ENCODE results near the gene GLIS1. TPM values are rescaled to one million over a fixed set of nuclear protein-coding genes. Genes with fewer than 3 reads are reported as not detected.

Gene GLIS1
- total RNA-seq, 4 donors from 2014 or later: 0.16 to 0.27 TPM; not detected in 2

DNA sequence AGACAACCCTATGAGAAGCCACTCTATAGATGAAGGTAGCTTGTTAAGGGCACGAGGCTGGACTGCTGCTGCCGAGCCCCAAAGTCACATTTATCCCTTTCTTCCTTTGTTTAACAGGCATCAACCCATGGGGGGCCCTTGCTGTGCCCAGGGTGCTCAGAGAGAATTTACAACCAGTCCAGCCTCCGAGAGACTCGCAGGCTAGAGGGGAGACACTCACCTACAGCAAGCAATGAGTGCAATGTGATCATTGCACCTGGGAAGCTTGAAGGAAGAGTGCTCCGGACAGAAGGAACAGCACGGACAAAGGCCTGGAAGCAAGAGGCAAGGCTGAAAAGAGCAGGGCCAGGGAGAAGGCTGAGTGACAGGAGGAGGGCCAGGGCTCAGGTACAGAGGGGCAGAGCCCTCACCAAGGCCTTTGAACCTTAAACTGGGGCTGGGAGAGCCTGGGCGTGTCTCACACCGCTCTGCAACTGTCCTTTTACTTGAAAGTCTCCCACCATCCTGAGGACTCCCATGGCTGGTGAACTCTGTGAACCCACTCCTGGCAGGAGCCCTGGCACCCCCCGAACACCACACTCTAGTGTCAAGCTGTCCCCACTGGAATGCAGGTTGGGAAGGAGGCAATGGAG is 252.5 kb downstream of the GLIS1 start:
- H3K9me3 ChIP-seq: no peaks in the 10 kb centered on the region
- no peak for ATAC-seq
- 76% methylated on average over 5 of the region's 9 CpGs; no CpG with 5 or more reads in 1 of the 2 donors for WGBS, 2 donors (ENCODE audit: low coverage in 1 of 2)
- H3K27me3 ChIP-seq: peaks cover 67% of the 10 kb centered on the region
- no peak overlapping the region for H3K4me3 ChIP-seq
- no peak overlapping the region for H3K27ac ChIP-seq
- H3K4me1 ChIP-seq: peaks cover 0 to 7% (median 0%) of the 10 kb centered on the region in 3 donors
- TF ChIP-seq POLR2A (IDR thresholded peaks at IDR 0.05): no peak
- no peak for TF ChIP-seq POLR2AphosphoS5 (IDR thresholded peaks at IDR 0.05)
- TF ChIP-seq EP300 (IDR thresholded peaks at IDR 0.05): no peak
- no peak for TF ChIP-seq CTCF (IDR thresholded peaks at IDR 0.05)
- H3K36me3 ChIP-seq: no peaks in the 10 kb centered on the region

DNA sequence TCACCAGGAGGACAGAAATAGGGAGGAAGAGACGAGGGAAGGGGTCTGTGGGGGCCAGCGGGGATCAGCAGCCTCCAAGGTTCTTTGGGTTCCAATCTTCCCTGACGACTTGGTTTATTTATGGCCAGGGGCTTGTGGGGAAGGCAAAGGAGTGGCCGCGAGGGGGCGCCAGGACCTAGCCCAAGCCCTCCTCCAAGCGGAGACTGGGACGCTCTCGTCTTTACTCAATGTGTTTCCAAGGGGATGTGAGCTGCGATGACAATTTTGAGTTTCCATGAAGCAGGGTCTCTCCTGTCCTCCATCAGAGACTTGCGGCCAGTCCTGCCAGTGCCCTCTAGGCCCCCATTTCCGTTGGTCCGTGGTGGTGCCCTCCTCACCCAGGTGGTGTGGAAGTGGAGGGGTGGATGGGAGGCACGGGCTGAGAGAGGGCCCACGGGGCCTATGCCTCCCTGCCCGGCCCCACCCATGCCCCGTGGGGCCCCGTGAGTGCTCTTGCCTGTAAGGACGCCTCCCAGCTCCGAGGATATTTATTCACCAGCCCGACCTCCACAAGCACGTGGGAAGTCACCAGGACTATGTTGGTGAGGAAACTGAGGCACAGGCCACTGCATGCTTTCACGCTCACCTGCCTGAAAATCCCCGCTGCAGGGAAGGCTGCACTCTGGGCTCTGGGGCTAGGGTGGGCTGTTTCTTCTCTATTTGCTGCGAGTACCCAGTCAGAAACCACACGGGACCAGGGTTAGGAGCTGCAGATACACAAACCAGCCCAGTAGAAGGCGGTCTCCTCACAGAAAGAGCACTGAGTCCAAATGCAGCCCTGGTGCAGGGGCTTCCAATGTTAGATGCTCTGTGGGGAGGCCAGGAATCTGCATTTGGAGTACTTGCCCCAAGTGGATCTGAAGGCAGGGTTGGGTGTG is 253.2 kb downstream of the GLIS1 start:
- TF ChIP-seq POLR2AphosphoS5 (IDR thresholded peaks at IDR 0.05) (no peak), CTCF (IDR thresholded peaks at IDR 0.05) (peak in 3 of 4 experiments; percentile 78 to 90 (median 79))
- ATAC-seq: peak; percentile 74
- no peak overlapping the region for H3K4me3 ChIP-seq
- WGBS, 2 donors (ENCODE audit: low coverage in 1 of 2): 2 to 3% methylated on average over 9 to 11 of the region's 27 CpGs
- H3K27ac ChIP-seq: no peak overlapping the region
- H3K4me1 ChIP-seq: peaks cover 0 to 7% (median 0%) of the 10 kb centered on the region in 3 donors
- no peaks in the 10 kb centered on the region for H3K9me3 ChIP-seq
- no peaks in the 10 kb centered on the region for H3K36me3 ChIP-seq
- peaks cover 60% of the 10 kb centered on the region for H3K27me3 ChIP-seq

DNA sequence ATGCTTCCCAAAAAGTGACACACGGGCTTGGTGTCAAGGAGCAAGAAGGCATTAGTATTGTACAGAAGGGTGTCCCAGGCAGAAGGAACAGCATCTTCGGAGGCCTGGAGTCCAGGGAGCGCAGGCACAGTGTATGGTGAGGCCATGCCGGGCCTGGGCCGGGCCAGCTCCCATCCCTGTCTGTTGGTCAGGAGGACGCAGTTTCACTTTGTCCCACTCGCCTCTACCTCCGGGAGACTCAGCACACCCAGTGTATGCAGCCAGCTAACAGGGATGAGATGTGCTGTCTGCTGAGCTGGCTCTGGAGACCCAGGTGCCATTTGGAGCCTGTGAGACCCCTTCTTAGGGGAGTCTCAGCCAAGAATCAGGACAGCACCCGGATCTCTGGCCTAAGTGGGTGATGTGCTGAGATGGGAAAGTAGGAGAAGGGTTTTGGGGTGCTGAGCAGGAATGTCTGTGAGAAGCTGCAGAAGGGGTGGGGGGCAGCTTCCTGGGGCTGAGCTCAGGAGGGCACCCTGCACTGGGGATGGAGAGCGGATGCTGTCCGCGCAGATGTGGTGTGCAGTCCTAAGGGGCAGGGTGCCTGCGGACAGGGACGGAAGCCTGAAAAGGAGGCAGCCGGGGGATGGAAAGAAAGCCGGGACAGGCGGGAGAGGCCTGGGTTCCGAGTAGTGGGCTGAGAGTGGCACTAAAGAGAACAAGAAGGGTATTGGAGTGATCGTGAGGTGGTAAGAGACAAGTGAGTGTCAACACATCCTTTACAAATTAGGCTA is 254.1 kb downstream of the GLIS1 start:
- TF ChIP-seq POLR2A (IDR thresholded peaks at IDR 0.05) (no peak), POLR2AphosphoS5 (IDR thresholded peaks at IDR 0.05) (no peak), CTCF (IDR thresholded peaks at IDR 0.05) (no peak), EP300 (IDR thresholded peaks at IDR 0.05) (no peak)
- H3K27me3 ChIP-seq: peaks cover 53% of the 10 kb centered on the region
- no peak for ATAC-seq
- no peaks in the 10 kb centered on the region for H3K9me3 ChIP-seq
- H3K36me3 ChIP-seq: no peaks in the 10 kb centered on the region
- no peak overlapping the region for H3K27ac ChIP-seq
- 82 to 86% methylated on average over 8 to 16 of the region's 19 CpGs for WGBS, 2 donors (ENCODE audit: low coverage in 1 of 2)
- no peak overlapping the region for H3K4me3 ChIP-seq
- H3K4me1 ChIP-seq: peaks cover 0 to 7% (median 0%) of the 10 kb centered on the region in 3 donors

DNA sequence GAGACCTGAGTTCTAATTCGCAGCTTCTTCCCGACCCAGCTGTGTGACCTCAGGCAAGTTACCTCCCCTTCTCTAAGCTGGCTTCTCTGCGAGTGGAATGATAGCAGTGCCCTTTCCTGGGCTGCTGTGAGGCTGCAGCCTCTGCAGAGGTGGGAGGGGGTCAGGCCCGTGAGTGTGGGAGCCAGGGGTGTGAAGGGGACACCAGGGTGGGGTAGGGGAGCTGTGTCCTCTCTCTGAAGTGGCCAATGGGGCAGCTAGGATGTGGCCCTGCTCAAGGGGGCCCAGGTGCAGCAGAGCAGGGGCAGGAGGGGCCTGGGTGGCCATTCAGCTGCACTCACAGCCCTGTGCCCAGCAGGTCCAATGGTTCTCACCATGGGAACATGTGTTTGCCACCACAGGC is 255.3 kb downstream of the GLIS1 start:
- WGBS, 2 donors (ENCODE audit: low coverage in 1 of 2): no CpG with 5 or more reads among the region's 4 CpGs
- Histone ChIP-seq H3K36me3 (no peaks in the 10 kb centered on the region), H3K9me3 (no peaks in the 10 kb centered on the region), H3K27ac (no peak overlapping the region), H3K4me3 (no peak overlapping the region), H3K27me3 (peaks cover 43% of the 10 kb centered on the region), H3K4me1 (peaks cover 0 to 7% (median 0%) of the 10 kb centered on the region in 3 donors)
- TF ChIP-seq EP300 (IDR thresholded peaks at IDR 0.05) (no peak), CTCF (IDR thresholded peaks at IDR 0.05) (no peak), POLR2A (IDR thresholded peaks at IDR 0.05) (no peak), POLR2AphosphoS5 (IDR thresholded peaks at IDR 0.05) (no peak)
- ATAC-seq: no peak
